GM19351 (cell line): ENCODE results near the gene FBXO39.
"Not testable (repeated sequence)": the region's sequence is repeated elsewhere in the genome, so short reads cannot be mapped to it uniquely, and the experiment has no call there.

Source experiments
- ATAC-seq: cut with Tn5 transposase; IDR thresholded peaks from one replicate; pipeline ENCODE4 v1.9.1; 2021; ENCODE audit warnings: mild to moderate bottlenecking, moderate library complexity; ENCODE audit not compliant: unreplicated experiment

FBXO39 gene

DNA sequence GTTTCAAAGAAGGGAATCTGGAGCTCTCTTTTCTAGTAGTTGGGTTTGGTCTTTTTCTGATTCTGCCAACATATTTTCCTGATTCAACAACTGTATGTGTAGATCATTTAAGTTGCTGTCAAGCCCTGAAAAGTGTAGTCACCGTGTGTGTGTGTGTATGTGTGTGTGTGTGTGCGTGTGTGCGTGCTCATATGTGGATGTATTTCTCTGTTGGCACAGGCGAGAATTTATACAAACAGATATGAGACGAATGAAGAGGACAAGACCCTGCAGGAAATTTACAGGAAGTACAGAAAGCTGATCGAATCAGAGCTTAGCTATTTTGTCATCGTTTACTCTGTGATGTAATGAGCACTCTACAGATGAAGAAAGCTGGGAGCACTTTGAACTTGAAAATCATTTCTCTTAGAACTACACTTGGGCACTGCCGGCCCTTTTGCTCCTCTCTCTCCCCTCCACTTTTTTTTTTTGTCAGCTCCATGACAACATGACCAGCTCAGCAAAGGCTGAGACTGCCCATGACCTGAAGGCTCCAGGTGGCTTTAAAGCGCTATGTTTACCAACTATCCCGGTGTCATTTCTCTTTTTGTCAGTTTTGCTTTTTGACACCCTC lies 11.2 kb downstream of the FBXO39 start:
- ATAC-seq = no peak

DNA sequence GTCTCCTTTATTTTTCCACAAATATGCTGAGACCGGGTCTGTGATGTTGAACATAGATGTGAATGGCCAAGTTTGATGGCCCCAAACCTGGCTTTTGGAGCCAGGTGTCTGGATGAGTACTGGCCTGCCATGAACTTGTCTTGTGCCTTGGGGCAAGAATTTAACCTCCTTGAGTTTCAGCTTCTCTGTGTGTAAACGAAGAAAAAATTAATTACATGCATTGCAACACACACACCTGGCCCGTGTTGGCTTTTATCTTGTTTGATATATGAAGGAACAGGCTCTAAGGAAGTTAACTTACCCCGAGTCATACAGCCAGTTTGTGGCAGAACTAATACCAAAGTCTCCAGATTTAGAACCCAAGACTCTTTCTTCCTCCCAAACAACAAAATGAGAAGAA lies 13.1 kb downstream of the FBXO39 start:
- ATAC-seq = no peak

DNA sequence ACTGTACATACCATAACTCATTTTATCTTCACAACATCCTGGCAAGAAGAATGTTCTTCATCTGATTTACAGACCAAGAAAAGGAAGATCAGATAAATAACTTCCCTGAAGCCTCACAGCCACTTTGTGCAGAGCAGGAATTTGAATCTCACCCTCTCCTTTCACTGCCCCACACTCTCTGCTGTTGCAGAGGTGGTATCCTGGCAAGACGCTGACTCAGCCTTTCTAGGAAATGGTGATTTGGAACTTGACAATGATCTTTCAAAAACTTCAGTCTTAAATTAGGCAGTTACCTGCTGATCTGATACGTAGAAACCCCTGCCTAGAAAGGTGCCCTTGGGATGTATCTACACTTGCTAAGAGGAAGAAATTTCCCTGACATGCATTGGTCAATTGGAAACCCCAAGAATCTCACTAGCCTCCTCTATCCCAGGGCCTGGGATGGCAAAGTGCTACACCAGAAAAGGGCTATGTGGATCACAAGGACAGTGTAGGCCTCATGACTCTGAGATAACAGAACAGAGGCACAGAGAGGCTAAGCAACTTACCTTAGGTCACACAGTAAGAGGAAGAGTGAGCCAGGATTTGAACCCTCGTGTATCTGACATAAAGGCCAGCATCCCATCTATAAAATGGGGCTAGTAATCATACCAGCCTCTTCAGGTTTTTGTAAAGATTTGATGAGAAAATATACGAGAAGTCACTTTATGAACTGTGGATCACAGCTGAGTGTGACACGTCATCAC lies 17.9 kb downstream of the FBXO39 start:
- ATAC-seq = no peak

DNA sequence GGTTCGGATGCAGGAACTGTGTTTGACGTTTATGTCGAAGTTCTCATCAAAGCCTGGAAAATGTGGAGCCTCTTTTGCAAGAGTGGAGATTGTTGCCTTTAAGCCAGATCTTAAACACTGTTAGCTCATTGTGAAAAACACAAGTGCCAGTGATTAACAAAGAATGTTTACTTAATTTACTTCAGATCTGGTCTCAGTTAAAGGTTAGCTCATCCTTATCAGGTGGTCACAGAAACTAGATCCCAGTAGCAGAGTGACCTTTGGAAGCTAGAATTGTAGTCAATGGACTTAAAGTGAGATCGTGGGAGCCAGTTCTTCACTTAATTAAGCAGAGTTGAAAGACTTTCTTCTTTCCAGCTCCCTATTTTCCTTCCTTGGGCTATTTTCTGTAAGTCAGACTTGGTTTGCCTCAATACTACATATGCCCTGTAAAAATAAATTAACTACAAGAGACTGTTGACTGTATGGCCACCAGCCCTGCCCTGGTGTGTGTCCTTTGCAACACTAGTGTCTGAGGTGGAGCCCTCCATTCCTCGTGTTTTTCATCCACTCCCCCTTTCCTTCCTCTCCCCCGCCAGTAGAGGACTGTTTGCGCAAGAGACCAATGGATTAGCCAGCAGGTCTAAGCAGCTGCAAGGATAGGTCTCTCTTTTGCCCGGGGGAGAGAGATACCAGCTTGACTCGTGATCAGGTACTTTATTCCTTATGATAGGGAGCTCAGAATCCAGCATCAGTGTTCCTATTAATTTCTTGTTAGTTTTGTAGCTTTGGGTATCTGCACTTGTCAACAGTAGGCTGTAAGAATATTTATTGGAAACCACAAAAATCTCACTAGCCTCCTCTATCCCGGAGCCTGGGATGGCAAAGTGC lies 20.2 kb downstream of the FBXO39 start:
- ATAC-seq = no peak

DNA sequence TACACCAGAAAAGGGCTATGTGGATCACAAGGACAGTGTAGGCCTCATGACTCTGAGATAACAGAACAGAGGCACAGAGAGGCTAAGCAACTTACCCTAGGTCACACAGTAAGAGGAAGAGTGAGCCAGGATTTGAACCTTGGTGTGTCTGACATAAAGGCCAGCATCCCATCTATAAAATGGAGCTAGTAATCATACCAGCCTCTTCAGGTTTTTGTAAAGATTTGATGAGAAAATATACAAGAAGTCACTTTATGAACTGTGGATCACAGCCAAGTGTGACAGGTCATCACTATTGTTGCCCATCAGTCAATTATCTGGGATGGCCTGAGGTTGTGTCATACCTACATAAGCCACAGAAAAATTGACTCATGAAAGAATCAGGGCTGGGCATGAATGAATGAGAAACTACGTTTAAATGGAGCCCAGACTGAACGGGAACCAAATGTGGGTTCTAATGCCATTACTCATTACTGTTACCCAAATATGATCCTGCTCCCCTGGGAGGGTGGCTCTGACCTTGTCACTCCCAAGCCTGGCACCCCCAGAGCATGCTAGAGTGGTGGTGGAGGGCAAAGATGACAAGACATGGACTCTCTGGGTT lies 21.0 kb downstream of the FBXO39 start:
- no peak for ATAC-seq

DNA sequence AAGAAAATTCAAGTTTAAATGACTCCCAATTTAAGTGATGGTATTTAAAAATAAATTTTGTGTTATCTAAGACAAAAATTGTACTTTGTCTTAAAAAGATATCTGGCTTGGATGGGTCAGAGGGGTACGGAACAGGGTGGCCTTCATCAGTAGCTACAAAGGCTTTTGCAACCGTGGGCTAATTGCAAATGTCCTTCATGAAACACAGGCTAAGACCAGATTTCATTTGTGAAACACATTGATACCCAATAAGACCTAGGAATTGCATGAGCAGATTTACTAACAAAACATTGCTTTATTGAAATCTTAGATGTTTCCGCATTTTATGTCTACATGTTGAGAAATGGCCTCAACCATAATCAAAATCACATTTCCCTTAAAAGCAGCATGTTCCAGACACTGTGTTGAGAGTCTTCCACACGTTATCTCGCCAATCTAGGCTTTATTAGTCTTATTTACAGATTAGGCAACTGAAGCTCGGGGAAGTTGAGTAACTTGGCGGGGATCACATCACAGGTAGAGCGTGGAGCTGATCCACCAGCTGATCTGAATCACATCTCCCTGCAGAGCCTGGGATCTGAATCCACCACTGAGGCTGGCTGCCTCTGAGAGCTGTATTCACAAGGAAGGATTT lies 21.8 kb downstream of the FBXO39 start:
- ATAC-seq = no peak

DNA sequence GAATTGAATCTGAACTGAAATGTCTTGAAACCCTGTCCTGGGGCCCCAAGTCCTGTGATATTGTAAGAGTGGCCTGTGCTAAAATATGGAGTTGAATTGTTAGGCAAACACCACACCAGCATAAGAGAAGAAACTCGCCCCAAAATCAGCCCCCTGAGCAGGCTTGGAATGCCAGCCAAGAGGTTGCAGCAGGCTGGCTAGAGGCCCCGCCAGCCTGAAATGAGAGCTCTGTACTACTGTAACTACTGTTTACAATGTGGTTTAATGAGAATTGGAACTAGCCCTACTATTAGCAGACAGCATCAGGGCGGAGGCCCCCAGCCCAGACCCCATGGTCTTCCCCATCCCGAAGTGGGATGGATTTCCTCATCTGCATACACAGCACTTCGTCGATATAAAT lies 23.7 kb downstream of the FBXO39 start:
- no peak for ATAC-seq

DNA sequence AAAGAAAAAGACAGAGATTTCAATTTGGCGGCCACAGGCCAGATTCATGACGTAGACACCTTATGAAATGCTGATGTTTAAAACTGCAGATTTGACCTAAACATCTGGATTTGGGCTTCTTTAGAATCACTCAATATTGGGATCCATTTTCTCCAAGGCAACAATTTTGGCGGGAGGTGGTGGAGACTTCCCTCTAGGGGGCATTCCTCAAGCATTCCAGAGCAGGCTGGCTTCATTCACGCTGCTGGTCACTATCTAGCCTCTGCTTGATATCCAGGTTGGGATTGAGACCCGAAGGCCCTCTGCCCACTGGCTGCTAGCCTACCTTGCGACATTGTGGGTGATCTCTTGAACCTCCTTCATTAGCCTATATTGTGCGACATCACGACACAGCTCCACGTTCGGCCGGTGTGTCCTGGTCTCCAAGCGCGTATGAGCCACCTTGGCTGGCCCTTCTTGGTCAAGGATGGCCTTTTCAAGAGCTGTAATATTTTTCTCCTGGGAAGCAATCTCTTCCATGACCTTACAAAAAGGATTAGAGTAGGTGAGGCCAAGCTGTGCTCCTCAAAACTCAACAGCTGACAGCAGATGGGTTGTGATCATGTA lies 24.5 kb downstream of the FBXO39 start:
- no peak for ATAC-seq

DNA sequence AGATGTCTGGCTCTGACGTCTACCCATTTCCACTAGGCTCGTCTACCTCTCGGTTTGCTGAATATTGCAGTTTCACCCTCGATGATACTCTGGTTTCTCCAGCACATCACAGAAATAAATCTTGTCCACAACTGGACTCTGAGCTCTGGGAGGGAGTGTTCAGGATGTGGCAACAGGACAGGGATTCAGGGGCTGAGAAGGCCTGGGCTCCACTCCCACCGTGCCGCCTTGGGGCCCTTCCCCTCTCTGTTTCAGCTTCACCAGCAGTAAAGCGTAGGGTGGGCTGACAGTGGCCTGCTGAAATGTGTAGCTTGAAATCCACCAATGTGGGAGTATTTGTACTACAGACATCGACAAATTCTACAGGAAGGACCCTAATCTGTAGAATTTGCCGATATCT lies 35.5 kb downstream of the FBXO39 start:
- no peak for ATAC-seq

DNA sequence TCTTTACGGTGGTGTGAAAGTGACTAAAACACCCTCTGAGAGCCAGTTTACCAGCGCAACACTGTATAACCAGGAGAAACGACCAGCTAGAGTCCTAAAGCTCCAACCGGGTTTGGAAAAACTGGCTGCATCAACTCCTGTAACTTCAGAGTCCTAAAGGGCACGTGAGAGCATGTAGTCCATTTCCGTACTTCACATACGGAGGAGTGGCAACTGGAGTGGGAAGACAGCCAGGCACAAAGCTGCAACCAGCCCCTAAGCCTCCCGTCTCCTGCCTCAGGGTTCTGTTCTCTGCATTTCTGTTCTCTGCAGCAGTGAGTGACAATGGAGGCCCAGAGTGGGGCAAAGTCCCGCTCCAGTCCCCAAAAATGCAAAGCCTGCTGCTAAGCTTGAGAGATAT lies 36.3 kb downstream of the FBXO39 start:
- ATAC-seq = no peak

DNA sequence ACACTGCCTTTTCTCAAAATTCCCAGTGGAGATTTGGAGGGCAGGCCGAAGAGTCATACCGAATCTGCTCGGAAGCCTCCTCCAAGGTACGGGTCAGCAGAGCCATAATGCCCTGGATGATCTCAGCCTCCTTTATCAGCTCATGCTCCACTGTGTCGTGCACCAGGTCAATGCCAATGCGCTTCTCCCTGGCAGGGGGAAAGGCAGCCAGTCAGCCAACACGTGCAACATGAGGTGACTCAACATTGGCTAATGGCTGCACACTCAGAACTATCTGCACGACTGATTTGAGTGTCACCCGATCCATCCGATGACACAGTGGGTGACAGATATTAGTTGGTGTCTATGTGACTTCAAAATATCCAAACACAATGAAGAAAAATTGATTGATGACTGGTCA lies 39.8 kb downstream of the FBXO39 start:
- ATAC-seq = no peak

DNA sequence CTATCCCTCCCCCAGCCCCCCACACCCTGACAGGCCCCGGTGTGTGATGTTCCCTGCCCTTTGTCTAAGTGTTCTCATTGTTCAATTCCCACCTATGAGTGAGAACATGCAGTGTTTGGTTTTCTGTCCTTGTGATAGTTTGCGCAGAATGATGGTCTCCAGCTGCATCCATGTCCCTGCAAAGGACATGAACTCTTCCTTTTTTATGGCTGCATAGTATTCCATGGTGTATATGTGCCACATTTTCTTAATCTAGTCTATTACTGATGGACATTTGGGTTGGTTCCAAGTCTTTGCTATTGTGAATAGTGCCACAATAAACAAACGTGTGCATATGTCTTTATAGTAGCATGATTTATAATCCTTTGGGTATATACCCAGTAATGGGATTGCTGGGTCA lies 40.4 kb downstream of the FBXO39 start:
- not testable (repeated sequence) for ATAC-seq

DNA sequence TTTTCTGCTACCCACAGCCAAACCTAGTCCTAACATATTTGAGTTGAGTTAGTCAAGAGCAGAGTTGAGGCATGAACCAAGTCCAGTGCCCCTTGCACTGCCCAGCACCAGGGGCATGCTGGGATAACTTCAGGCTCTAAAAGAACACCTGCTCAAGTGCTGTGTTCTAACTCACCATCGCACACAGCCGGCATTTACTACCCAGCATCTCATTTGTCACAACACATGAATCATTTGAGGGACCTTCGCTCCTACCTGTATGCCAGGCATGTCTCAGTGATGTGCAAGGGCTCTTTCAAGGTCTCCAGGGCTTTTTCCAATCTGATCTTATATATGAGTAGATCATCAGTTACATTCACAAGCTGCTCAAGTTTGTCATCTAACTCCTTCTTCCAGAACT lies 42.9 kb downstream of the FBXO39 start:
- no peak for ATAC-seq

DNA sequence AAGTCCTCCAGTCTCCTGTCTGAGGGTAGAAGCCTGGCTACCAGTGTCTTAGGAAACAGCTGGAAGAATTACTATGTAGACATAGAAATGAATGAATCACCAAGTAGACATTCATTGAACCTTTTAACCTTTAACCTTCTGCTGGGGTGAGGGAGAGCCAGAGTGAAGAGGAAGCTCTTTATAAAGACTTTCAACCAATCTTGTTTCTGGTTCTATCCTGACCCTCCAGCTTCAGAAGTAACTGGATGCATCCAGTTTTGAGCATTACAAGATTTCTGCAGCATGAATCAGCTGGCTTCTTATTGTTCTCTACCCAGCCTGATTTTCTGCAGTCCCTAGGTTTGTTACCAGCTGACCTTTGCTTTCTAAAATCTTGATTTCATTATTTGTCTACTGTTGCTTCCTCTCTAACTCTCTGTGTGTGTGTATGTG lies 47.0 kb downstream of the FBXO39 start:
- no peak for ATAC-seq

DNA sequence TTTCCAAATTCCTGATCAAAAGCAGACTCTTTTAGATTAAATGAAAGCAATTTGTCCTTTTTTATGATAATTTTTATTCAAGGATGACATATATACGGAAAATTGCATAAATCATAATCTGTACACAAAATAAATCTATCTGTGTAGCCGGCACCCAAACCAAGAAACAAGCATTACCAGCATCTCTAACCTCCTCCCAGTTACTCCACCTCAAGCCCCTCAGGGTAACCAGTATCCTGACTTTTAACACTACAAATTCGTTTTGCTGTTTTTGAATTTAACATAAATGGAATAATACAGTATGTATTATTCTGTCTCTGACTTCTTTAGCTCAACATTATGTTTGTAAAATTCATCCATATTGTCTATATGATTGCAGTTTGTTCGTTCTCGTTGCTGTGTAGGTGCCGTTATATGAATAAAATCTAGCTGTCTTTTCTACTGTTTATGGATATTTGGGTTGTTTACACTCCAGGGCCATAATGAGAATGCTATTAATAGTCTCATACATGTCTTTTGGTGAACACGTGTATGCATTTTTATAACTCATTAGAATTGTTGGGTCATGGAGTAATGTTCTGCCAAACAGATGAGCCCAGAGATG lies 54.5 kb downstream of the FBXO39 start:
- no peak for ATAC-seq

DNA sequence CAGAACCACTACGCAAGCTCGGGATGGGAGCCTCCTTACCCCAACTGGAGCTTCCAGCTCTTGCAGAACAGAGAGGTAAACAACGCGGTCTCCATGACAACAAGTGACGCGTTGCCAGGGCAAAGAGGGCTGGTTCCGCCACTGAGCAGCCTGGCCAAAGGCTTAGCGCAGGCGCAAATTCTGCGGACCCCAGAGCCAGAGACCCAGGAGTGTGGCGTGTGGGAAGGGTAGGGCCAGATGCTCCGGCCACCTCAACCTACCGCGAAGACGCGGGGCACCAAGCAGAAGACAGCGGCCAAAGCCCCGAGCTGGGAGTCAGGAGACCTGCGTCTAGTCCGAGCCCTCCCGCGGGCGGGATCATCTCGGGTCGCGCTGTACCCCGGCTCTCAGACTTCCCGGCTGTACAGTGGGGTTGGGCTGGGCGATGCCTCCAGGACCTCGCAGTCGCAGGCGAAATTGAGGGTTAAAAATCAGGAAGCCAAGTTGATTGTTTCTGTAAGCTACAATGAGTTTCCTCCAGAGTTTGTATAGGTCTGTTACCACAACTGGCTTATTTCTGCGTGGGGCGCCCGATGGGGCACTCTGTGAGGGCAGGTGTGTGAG lies 55.7 kb downstream of the FBXO39 start, which contains the start of gene TEKT1:
TEKT1 (minus strand) TSS at position 69 of the 603 bp plus-strand sequence. CDS start 1,353 bp downstream, outside the sequence.
- no peak for ATAC-seq
